Ammon's horn (tissue), 1 donor: ENCODE results near the gene IKZF1.

Experiments used
- DNase-seq: peaks from one replicate; pipeline ENCODE4 v3.0.0-alpha.2; 2016; ENCODE audit warnings: low spot score

IKZF1 gene

GRCh38 chr7:50283731-50284130 lies 20.8 kb upstream of the IKZF1 start:
- DNase-seq, result no peak

GRCh38 chr7:50284296-50284695 lies 20.2 kb upstream of the IKZF1 start:
- DNase-seq, result no peak

- no peak for DNase-seq
Measured at GRCh38 chr7:50285269-50285668, 19.2 kb upstream of the IKZF1 start.

GRCh38 chr7:50287129-50287528 lies 17.4 kb upstream of the IKZF1 start:
- no peak for DNase-seq

- no peak for DNase-seq
Measured at GRCh38 chr7:50292165-50292757, 12.3 kb upstream of the IKZF1 start.

- DNase-seq, result no peak
Measured at GRCh38 chr7:50292763-50293162, 11.8 kb upstream of the IKZF1 start.

GRCh38 chr7:50293509-50294179 lies 10.9 kb upstream of the IKZF1 start:
- DNase-seq, result no peak

- DNase-seq, result no peak
Measured at GRCh38 chr7:50295133-50295532, 9.4 kb upstream of the IKZF1 start.

GRCh38 chr7:50296799-50297198 lies 7.7 kb upstream of the IKZF1 start:
- no peak for DNase-seq

- no peak for DNase-seq
Measured at GRCh38 chr7:50298811-50299562, 5.5 kb upstream of the IKZF1 start.

- no peak for DNase-seq
Measured at GRCh38 chr7:50300336-50300735, 4.2 kb upstream of the IKZF1 start.

- no peak for DNase-seq
Measured at GRCh38 chr7:50302486-50303334, 1.8 kb upstream of the IKZF1 start.

- no peak for DNase-seq
Measured at GRCh38 chr7:50303335-50304128, 984 bp upstream of the IKZF1 start.

- no peak for DNase-seq
Measured at GRCh38 chr7:50304911-50305582, 531 bp downstream of the IKZF1 start.

GRCh38 chr7:50305583-50306493 lies 1.3 kb downstream of the IKZF1 start:
- no peak for DNase-seq

- DNase-seq, result no peak
Measured at GRCh38 chr7:50306494-50307367, 2.2 kb downstream of the IKZF1 start.

- no peak for DNase-seq
Measured at GRCh38 chr7:50307368-50308032, 3.0 kb downstream of the IKZF1 start.

GRCh38 chr7:50308203-50308531 lies 3.7 kb downstream of the IKZF1 start:
- DNase-seq, result no peak
